Gastrocnemius medialis (tissue), 4 donors: ENCODE results near the gene HMGA1.

Source experiments
- CTCF ChIP-seq, 5 experiments: fragments of 450-650 bp in 3 of 5; fragments of 200-600 bp in 2 of 5; sonication (generic) in 2 of 5; IDR thresholded peaks in 4 of 5; conservative IDR thresholded peaks in 1 of 5; 1 replicate in 4 of 5; 2 replicates in 1 of 5; pipeline ENCODE4 v1.5.1; 2016 to 2019; ENCODE audit warnings: antibody characterized with exemption in 5 of 5, mild to moderate bottlenecking in 3 of 5, moderate library complexity in 3 of 5
- POLR2A ChIP-seq, 2 donors: fragments of 450-650 bp; IDR thresholded peaks; one replicate each; pipeline ENCODE4 v1.6.1; 2017; ENCODE audit warnings: antibody characterized with exemption in 2 of 2, mild to moderate bottlenecking in 2 of 2, moderate library complexity in 2 of 2

DNA sequence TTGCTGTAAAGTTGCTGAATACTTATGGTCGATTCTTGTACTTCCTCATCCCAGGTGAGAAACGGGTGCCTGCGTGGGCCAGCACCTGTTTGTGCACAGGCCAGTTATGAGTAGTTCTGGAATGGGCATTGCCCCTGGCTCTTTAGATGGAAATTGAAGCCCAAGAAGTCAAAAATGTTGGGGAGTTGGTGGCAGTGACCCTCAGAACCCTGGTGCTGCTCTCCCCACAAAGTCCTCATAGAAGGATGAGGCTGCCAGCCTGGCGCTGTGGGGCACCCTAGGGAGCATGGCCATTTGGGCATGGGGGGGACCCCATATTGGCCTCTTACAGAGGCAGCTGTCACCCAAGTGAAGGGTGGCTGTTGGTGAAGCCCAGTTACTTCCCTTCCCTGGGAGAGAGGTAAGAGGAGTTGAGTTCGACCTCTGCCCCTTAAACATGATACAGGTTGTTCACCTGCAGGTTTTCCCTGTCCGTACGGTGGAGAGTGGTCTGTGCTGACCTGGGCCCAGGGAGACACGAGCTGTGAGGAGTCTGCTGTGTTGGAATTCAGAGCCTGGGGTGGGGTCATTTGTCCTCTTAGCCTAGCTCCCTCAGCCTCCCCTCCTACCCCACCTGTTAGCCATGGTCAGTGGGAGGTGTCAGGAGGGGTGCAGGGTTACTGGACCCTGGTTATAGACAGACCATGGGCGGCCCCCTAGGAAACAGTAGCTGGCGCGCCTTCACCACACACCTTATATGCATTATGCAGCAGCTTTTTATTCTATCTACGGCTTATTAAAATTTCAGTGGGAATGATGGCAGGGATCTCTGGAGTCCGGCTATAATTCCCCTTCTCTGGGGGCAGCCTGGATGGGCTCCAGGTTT is 4.9 kb downstream of the HMGA1 start:
- TF ChIP-seq CTCF (IDR thresholded peaks at IDR 0.05 in 4 of 5, conservative IDR thresholded peaks at IDR 0.05 in 1 of 5) (no peak), POLR2A (IDR thresholded peaks at IDR 0.05) (no peak)
